ENCODE measurements around the gene HSPB7.
"Not testable (repeated sequence)": the region's sequence is repeated elsewhere in the genome, so short reads cannot be mapped to it uniquely, and the experiment has no call there.

HSPB7 gene

GRCh38 chr1:16017461-16018303 lies at the start of gene HSPB7:
Gene HSPB7, minus strand, starts transcription at chr1:16018043. Its CDS starts 80 bp downstream, at chr1:16017963.
- DNase-seq (ENCODE audit: low spot score), result no peak

DNA sequence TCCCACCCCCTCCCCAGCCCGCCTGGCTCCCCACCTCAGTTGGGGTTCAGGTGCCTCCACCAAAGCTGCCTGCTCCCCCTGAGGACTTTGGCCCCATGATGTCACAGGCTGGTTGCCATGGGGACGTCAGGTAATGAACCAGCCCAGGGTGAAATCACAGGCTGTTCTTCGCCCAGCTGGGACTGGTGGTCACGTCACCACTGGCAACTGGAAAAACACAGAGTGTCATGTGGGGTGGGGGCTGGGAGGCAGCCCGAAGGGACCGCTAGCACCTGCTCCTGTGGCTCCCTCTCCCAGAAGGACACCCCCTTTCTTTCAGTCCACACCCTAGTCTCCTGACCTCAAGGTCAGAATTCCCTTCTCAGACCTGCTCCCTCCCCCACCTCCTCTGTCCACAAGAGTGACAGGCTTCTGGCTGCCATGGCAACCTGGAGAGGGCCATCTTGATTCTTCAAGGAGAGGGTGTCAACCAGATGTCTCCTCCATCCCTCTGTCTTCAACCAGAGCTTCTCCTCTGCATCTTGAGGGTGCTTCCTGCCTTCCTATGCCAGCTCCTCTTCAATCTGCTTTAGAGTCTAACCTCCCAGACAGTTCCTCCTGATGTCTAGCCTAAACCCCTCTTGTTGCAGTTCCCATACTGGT lies 49.4 kb upstream of the HSPB7 start:
- no peak for DNase-seq (ENCODE audit: low spot score)

DNA sequence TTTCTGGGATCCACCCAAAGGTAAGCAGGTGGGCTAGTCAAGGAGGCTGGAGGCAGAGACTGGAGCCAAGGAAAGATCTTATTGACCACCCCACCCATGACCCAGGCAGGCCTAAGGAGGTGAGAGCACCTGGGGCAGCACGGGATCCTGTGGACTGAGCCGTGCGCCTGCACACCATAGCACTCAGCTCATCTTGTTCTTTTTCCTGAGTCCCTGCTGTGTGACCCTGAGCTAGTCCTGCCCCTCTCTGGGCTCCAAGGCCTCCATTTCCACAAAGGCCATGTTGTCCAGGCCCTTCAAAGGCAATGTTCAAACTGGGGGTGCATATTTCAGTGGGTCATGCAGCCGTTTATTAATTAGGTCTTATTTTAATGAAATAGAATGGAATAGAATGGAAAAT lies 48.4 kb upstream of the HSPB7 start:
- no peak for DNase-seq (ENCODE audit: low spot score)

GRCh38 chr1:16065269-16065576 lies 47.4 kb upstream of the HSPB7 start:
- DNase-seq (ENCODE audit: low spot score), result no peak

DNA sequence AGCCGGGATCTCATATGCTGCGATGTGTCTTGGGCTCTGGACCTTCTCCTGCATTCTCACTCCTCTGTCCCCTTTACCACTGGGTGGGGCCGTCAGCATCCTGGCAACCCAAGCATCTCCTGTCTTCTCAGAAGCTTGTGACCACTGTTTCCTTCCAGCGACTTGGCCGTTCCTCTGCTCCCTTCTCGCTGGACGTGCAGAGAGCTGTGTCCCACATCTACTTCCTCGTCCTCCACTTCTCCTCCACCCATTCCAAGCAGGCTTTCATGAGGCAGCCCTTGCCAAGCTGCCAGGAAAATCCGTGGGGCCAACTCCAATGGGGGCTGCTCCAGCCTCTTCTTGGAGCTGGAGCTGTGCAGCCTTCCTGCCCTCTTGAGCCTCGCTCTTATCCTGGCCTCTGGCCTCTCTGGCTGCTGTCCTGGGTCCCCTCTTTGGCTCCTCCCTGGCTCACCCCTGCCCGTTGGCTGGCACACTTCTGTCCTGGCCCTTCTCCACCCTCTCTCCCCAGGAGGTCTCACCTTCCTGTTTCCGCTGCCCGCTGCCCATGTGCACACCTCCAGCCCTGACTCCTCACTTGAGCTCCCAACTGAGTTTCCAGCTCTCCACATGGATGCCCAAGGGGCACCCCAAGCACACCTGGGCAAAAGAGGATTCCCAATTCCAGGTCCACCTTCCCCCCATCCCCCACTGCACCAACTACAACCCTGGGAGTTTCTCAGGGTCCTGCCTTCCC lies 46.9 kb upstream of the HSPB7 start:
- no peak for DNase-seq (ENCODE audit: low spot score)

- DNase-seq (ENCODE audit: low spot score), result no peak
Observed at GRCh38 chr1:16063921-16064320, 46.1 kb upstream of the HSPB7 start.

GRCh38 chr1:16063226-16063829 lies 45.5 kb upstream of the HSPB7 start:
- no peak for DNase-seq (ENCODE audit: low spot score)

DNA sequence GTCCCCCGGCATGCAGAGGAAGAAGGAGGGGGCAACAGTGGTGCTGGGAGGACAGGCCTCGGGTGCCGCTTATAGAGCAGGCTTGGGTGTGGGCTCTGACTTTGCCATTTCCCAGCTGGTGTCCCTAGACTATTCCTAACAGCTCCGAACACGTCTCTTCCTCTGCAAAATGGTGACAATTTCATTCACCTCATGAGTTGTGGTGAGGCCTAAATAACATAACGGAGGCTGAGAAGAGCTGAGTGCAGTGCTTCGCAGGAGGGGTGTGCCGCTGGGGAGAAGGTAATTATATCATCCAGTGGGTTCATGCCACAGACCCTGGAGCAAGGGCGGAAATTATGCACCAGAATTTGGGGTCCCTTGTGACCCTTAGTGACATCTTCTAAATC lies 44.8 kb upstream of the HSPB7 start:
- not testable (repeated sequence) for DNase-seq (ENCODE audit: low spot score)

GRCh38 chr1:16061989-16062686 lies 44.3 kb upstream of the HSPB7 start:
- DNase-seq (ENCODE audit: low spot score), result not testable (repeated sequence)

- no peak for DNase-seq (ENCODE audit: low spot score)
Observed at GRCh38 chr1:16061266-16061665, 43.4 kb upstream of the HSPB7 start.

GRCh38 chr1:16058394-16059120 lies 40.7 kb upstream of the HSPB7 start:
- not testable (repeated sequence) for DNase-seq (ENCODE audit: low spot score)

- DNase-seq (ENCODE audit: low spot score), result not testable (repeated sequence)
Observed at GRCh38 chr1:16057314-16057915, 39.6 kb upstream of the HSPB7 start.

- DNase-seq (ENCODE audit: low spot score), result not testable (repeated sequence)
Observed at GRCh38 chr1:16056521-16056912, 38.7 kb upstream of the HSPB7 start.

DNA sequence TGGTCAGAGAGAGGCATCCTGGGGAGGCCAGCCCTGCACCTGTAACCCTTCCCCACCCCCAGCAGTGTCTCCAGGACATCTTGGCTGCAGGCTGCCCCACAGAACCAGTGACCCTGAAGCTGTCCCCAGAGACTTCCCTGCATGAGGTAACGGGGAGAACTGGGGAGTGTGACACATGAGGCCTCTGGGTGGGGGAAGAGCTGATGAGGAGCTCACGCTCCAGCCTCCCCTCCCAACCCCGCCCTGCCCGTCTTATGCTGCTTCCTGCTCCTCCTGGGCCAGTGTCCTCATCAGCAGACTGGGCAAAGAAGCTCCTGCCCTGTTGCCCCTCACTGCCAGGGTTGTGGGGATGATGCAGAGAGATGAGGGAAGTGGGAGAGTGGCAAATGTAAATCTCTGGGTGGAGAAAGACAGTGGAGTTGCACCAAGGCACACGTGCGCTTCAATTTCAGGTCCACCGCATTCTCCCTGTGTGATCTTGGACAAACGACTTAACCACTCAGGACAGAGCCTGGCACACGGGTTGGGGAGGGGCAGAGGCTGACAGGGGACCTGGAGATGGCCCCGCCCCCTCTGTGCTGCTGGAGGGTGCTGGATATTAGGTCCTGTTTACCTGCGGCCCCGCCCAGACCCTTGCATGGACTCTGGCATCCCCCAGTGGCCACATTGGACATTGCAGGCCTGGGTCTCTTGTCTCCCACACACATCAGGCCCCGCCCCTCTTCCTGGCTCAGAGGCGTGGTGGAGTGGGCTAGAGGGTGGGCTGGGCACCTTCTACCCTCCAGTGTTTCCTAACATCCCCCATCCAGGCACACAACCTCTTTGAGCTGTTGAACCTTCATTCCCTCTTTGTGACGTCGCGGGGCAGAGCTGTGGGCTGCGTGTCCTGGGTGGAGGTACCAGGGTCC lies 38.0 kb upstream of the HSPB7 start:
- DNase-seq (ENCODE audit: low spot score), result peak; percentile 88

DNA sequence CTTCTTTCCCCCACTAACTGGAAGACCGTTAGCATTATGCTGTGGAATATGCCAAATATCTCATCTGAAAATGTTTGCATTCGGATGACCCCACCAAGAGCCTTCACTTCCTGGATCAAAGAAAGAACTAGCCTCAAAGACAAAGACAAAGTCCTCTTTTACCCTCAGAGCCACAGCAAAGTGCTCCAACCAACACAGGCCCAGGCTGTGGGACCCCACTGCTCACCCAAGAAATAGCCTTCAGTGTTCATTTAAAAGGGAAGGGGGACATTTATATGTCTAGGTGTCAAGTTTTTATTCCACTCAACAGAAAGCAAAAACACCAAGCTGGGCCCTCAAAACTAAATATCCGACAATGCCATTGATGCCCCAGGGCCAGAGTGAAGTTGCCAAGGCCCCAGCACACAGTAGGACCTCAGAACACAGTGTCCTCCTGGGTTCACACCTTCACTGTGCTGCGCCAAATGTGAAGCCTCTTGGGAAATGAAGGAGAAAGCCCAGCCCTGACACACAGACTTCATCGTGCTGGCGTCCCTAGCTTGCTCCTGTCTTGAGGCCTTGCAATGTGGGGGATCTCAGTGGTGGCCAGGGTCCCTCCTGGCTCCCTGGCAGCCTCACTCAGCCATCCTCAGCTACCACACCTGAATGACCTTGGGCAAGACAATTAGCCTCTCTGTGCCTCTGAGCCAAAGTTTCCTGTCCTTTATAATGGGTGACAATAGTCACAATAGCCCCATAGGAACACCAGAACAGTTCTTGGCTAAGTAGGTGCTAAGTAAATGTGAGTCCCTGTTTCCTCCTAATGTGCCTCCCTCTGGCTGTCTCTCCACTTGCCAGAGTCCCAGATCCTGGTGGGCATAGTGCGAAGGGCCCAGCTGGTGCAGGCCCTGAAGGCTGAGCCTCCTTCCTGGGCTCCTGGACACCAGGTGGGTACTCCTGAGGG lies 37.0 kb upstream of the HSPB7 start:
- DNase-seq (ENCODE audit: low spot score), result no peak

DNA sequence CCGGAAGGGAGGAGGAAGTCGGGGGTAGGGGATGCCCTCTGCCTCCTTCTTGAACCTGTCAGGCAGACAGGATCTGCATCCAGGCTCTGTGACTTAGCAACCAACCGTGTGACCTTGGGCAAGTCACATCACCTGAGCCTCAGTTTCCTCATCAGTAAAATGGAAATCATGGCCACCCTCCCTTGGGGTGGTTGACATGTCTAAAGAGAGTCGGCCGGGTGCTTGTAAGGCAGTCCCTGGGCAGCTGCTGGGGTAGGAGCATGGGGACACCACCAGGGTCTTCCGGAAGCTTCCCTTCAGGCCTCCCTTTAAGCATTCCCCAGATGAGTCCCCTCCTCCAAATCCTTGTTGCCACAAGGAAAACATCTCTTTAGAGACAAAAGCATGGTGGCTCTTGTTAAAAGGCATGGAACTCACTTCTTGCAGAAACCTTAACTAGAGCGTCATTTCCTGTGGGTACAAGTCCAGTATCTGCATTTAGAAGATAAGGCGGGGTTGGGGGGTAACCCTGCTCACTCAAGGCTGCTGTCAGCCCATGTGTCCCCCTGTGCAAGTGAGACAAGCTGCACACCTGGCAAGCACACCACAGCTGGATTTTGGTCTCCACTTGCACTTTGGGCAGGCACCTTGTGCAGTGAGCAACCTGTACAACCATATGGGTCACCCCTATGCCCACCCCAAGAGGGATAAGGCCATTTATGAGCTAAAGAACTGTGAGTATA lies 36.1 kb upstream of the HSPB7 start:
- DNase-seq (ENCODE audit: low spot score), result peak; percentile 8

GRCh38 chr1:16051949-16052348 lies 34.1 kb upstream of the HSPB7 start:
- not testable (repeated sequence) for DNase-seq (ENCODE audit: low spot score)

- no peak for DNase-seq (ENCODE audit: low spot score)
Observed at GRCh38 chr1:16051039-16051438, 33.2 kb upstream of the HSPB7 start.

All from hematopoietic multipotent progenitor cell treated with erythropoietin and hydrocortisone succinate and interleukin-3 and kit ligand, for 17 days (in vitro differentiated cells).